HG02763 (cell line): ENCODE results near the gene DMRTB1.

Experiments used
- ATAC-seq: cut with Tn5 transposase; IDR thresholded peaks from one replicate; pipeline ENCODE4 v1.9.1; 2021; ENCODE audit warnings: mild to moderate bottlenecking, moderate library complexity; ENCODE audit not compliant: unreplicated experiment

DMRTB1 gene

DNA sequence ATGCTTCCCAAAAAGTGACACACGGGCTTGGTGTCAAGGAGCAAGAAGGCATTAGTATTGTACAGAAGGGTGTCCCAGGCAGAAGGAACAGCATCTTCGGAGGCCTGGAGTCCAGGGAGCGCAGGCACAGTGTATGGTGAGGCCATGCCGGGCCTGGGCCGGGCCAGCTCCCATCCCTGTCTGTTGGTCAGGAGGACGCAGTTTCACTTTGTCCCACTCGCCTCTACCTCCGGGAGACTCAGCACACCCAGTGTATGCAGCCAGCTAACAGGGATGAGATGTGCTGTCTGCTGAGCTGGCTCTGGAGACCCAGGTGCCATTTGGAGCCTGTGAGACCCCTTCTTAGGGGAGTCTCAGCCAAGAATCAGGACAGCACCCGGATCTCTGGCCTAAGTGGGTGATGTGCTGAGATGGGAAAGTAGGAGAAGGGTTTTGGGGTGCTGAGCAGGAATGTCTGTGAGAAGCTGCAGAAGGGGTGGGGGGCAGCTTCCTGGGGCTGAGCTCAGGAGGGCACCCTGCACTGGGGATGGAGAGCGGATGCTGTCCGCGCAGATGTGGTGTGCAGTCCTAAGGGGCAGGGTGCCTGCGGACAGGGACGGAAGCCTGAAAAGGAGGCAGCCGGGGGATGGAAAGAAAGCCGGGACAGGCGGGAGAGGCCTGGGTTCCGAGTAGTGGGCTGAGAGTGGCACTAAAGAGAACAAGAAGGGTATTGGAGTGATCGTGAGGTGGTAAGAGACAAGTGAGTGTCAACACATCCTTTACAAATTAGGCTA is 25.7 kb downstream of the DMRTB1 start:
- ATAC-seq, result no peak

DNA sequence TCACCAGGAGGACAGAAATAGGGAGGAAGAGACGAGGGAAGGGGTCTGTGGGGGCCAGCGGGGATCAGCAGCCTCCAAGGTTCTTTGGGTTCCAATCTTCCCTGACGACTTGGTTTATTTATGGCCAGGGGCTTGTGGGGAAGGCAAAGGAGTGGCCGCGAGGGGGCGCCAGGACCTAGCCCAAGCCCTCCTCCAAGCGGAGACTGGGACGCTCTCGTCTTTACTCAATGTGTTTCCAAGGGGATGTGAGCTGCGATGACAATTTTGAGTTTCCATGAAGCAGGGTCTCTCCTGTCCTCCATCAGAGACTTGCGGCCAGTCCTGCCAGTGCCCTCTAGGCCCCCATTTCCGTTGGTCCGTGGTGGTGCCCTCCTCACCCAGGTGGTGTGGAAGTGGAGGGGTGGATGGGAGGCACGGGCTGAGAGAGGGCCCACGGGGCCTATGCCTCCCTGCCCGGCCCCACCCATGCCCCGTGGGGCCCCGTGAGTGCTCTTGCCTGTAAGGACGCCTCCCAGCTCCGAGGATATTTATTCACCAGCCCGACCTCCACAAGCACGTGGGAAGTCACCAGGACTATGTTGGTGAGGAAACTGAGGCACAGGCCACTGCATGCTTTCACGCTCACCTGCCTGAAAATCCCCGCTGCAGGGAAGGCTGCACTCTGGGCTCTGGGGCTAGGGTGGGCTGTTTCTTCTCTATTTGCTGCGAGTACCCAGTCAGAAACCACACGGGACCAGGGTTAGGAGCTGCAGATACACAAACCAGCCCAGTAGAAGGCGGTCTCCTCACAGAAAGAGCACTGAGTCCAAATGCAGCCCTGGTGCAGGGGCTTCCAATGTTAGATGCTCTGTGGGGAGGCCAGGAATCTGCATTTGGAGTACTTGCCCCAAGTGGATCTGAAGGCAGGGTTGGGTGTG is 26.5 kb downstream of the DMRTB1 start:
- ATAC-seq, result no peak

DNA sequence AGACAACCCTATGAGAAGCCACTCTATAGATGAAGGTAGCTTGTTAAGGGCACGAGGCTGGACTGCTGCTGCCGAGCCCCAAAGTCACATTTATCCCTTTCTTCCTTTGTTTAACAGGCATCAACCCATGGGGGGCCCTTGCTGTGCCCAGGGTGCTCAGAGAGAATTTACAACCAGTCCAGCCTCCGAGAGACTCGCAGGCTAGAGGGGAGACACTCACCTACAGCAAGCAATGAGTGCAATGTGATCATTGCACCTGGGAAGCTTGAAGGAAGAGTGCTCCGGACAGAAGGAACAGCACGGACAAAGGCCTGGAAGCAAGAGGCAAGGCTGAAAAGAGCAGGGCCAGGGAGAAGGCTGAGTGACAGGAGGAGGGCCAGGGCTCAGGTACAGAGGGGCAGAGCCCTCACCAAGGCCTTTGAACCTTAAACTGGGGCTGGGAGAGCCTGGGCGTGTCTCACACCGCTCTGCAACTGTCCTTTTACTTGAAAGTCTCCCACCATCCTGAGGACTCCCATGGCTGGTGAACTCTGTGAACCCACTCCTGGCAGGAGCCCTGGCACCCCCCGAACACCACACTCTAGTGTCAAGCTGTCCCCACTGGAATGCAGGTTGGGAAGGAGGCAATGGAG is 27.3 kb downstream of the DMRTB1 start:
- no peak for ATAC-seq

DNA sequence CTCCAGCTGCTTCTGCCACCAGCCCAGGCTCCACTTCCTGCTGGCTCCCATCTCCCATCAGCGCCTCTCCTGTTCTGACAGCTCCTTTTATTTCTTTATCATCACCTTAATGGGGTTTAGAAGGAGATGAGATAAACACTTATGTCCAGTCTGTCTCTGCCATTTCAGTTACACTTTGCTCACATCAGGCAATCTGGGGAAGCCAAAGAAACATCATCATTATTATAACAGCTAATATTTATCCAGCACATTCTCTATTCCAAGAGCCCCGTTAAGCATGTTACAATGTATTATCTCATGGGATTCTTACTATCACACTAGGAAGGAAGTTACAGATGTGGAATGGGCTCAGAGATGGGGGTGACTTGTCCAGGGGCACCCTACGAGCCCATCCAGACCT is 31.2 kb downstream of the DMRTB1 start:
- ATAC-seq, result no peak

DNA sequence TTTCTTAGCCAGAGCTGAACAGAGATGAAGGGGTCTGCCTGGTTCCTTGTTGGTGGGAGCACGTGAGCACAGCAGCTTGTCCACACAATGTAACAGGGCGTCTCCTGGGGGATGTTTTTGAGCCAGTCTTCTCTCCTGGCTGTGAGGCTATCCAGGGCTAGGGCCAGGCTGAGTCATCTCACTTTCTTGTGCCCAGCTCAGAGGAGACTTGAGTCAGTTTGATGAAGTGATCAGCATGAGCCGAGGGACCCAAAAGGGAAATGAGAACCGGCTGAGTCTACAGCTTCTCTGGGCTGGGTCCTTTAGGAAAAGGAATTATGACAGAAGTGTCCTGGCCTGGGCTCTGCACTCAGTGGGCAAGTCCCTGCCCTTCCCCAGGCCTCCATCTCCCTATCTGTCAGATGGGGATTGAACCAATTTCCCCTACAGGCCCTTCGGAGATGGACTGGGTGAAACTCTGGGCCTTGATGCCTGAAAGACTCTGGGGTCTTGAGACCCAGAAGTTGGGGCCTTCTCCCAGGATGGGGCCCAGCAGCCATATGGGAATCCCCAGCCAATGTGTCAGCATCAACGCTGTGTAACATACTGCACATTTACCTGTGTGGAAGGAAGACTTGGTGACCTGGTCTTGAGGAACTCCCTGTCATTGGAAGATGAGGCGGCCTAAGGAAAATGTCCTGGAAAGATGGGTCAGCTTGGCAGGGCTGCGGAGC is 36.6 kb downstream of the DMRTB1 start:
- ATAC-seq, result no peak

DNA sequence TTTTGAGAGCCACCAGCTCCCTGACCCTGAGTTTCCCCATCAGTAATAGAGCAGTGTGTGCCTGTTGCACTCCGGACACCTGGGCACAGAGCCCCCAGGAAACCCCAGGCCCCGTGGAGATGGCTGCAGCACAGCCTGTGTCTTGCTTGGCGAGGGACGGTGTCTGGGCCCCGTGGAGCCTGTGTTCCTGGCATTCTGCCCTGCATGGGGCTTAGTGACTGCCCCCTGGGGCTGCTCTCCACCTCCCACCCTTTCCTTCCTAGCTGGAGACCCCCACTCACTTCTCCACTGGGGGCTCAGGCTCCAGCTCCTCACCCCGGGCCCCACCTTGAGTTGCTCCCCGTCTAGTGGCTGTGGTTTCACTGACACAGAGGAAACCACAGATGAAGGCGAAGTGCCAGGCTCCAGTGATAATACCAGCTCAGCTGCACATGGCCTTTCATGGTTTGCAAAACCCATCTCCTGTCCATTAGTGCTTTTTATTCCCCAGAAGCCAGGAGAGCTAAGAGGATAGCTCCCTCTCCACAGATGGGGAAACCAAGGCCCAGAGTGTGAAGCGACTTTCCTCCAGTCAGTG is 39.4 kb downstream of the DMRTB1 start:
- ATAC-seq, result no peak

DNA sequence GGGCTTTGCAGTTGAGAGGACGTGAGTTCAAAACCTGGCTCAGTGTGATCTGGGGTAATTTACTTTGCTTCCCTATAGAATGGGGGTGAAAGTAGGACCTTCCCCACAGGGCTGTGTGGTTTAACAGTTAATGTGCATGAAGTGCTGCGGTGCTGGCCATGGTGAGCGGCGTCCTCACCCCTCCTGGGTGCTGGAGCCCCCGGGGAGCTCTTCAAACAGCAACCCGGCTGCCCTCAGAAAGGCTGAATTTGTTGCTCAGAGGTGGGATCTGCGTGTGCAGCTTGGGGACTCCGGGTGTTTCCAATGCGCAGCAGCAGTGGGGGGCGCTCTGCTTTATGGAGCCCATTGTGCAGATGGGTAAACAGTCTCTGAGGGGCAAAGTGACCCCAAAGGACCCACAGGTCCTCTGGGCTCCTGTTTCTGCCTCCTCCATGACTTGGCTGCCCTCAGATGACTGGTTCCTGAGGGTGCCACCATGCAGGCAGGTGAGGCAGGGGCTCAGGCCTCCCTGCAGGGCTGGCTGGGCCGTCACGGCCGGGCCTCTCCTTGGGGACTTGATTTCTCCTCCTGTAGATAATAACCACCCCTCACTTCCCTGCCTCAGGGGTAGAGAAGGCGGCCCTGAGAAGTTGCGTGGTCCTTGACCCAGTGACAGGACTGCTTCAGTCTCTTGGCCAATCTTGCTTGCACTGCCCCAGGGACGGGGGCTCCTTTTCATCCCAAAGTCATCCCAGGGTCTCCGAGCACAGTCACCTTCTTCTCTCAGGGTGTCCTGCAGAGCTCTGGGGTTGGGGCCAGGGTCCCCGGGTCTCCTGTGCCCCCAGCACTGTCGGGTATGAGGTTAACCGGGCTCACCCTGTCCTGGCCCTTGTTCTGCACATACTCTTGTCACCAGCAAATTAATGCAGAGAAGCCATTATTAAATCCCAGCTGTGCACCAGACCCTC is 40.3 kb downstream of the DMRTB1 start:
- ATAC-seq, result no peak

DNA sequence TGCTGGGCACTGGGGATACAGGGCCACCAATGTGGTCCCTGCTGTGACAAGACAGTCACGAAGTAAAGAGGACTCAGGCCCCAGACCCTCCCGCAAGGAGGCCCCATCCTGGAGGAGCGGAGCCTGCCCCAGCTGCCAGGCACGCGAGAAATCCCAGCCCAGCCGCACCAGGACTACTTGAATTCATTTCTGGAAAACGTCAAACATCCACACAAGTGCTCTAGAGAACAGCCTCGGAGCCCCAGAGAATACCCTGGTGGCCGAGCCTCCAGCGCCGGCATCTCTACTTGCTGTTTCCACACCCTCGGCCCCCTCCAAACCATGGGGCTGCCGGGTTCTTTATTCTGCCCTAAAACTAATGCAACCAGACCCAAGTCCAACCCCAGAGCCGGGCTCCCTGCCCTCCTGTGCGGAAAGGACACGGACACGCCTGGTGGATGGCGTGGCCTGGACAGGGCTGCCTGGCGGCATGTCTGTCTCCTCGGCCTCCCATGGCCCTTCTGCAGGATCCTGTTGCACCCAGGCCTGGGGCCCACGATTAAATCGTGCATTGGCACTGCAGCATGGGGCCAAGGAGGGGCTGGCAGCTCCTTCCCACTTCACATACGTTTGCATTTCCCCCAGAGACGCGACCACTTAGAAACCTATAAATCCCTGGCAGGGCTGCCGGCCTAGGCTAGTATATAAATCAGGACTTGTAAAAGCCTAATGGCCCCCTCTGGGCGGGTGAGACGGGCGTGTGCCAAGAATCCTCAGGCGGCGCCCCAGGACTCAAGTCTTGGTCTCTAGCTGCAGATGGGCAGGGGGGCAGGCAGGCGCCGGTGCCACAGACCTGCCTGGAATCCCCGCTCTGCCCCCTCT is 41.2 kb downstream of the DMRTB1 start:
- no peak for ATAC-seq

DNA sequence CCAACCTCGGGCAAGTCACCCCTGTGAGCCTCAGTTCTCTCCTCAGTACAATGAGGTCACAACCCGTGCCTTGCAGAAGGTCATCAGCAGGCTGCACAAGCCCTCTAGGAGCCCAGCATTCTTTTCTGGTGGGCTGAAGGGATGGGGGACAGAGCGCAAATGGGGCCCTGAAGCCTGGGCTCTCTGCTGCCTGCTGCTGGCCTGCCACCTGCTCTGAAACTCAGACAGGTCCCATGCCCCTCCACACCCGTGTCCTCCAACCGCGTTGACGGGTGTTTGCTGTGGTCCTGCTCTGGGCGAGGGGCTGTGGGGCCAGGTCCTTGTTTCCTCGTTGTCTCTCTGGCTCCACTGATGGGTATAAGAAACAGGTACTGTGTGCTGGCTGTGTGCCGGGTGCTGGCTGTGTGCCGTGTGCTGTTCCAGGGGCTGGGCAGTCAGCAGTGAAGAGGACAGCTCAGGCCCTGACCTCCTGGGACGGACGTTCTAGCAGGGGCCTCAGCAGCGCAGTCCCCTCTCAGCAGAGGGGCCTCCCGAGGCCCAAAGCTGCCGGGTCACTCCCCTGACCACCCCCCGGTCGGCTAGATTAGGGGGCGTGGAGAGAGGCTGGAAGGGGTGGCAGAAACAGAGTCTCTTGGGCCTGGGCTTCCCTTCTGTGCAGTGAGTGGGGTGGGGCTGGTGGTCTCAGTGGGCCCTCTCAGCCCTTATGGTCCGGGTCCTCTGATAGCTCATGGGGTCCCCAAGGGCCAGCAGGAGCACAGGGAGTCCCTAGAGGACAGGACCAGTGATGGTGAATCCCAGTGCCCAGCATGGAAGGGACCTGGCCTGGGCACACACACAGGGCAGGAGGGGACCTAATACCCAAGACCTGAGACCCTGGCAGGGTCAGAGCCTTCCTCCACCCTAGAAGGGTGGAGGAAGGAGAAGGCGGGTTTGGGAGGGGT is 42.1 kb downstream of the DMRTB1 start:
- no peak for ATAC-seq

DNA sequence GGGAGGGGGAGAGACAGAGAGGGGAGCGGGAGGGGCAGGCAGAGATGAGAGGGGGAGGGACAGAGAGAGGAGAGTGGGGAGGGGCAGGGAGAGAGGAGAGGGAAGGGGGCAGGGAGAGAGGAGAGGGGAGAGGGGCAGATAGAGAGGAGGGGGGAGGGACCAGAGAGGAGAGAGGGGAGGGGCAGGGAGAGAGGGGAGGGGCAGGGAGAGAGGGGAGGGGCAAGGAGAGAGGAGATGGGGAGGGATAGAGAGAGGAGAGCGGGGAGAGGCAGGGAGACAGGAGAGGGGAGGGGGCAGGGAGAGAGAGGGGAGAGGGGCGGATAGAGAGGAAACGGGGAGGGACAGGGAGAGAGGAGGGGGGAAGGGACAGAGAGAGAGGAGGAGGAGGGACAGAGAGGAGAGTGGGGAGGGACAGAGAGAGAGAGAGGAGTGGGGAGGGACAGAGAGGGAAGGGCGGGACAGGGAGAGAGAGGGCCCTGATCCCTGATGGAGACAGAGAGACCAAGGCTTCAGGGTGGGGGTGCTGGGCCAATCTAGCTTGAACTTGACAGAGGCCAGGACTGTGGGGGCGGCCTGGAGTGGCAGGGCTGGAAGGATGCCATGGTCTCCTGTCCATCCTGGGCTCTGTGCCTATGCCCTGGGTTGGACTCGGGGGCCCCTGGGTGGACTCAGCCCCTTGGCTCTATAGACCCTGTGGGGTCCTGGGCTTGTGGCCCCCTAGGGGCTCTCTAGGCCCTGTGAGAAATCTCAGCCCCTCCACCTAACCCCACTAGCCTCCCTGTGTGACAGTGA is 43.6 kb downstream of the DMRTB1 start:
- ATAC-seq, result no peak

DNA sequence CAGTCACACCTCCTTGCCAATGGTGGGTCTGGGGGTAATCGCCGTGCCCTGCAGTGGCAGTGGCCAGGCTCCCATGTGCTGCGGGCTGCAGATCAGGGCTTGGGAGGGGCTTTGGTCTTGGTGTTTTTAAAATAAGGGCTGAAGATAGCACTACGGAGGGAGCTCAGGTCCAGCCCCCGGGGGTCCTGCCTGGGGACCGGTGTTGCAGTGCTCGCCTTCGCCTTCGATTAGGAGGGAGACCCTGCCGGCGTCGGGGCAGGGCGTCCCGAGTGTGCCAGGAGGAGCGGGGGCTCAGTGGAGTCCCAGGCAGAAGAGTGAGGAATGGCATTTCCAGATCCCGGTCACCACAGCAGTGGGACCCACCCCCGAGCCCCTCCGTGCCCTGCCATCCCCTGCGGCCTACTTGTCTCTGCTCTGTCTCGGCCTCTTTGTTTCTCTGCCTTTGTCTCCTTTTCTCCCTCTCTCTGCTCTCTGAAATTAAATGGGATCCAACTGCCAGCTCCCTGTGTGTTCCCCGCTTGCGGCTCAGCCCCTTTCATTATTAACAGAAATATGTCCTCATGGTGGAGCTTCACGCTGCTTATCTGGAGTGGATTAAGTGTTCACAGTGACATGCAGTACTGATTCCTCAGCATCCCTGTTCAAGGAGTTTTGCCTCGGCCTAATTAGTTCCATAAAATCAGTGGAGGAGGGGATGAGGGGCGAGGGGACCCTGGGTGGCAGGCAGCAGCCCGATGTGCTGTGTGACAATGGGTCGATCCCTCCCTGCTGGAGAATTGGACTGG is 44.4 kb downstream of the DMRTB1 start:
- ATAC-seq, result no peak

DNA sequence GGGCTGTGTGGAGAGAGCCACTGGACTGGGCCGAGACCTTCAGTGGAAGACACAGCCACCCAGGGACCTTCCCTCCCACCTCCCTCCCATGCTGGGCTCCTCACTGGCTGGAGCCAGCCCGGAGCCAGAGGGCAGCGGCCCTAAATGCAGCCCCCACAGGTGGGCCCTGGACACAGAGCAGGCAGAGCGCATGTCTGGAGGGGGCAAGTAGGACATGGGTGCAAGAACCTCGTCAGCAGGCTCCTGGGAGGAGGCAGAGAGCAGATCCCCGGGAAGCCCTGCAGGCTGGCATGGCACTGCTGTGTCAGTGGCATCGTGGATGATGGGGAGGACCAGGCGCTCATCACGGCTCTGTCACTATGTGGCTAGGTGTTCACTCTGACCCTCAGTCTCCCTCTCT is 45.7 kb downstream of the DMRTB1 start:
- ATAC-seq, result no peak

DNA sequence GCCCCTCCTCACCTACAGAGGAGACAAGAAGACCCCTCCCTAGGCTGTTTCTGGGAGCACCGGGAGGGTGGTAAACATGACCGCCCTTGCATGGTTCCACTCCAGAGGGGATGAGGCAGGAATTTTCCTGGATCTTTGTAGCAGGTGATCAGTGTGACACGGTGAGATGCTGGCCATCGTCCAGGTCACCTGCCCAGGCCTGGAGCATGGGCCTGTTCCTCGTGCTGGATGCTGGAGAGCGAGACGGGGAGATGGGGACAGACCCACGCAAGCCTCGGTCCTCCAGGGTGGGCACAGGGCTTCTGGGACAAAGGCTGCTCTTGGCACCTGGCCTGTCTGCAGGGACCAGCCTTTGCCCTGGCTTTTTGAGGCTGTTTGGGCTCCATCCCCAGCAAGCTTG is 46.2 kb downstream of the DMRTB1 start:
- ATAC-seq, result no peak

DNA sequence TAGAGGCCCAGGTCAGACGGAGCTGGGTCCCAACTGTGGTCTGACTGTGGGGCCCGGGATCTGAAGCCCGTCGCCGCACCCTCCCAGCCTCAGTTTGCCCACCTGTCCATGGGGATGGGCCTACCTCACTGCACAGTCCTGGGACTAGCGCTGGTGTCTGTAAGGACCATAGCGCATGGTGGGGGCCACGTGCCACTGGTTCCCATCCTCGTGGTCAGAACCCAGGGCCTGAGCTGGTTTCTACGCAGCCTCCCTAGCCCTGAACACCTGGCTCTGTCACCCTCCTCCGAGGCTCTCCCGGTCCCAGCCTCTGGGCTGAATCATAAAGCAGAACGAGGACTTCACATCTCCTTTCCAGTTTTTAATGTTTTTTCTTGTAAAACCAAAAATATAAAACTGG is 46.7 kb downstream of the DMRTB1 start:
- no peak for ATAC-seq

DNA sequence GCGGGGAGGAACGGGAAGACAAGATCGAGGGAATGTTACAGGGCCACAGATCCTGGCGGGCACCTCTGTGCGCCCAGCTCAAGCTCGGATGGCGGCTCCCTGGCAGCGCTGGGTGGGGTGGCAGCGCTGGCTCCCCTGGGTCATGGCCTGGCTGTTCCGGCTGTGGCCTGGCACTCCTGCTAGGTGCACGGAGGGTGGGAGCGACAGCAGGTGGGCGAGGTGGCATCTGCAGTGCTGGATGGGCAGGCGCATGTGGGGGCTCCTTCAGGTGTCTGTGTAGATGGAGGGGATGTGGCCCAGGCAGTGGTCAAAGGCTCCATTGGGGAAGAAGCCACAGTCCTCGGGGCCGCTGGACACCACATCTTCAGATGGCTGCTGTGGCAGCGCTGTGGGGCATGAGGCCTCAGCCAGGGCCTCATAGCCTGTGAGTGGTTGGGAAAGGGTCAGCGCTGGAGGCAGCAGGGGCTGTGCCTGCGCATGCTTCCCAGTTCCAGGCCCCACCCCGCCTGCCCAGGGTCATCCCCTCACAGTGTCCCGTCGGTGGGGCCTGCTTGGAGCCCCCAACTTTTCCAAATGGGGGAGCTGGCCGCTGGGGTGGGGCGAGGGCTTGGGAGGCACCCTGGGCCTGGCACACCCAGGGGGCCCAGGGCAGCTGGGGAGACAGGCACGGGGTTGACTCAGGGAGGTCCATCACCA is 47.3 kb downstream of the DMRTB1 start:
- no peak for ATAC-seq
